SK-N-SH (cell line): ENCODE results near the gene REEP3. TPM values are rescaled to one million over a fixed set of nuclear protein-coding genes. Genes with fewer than 3 reads are reported as not detected.

Experiments
- CTCF ChIA-PET: fragments of 300-600, 350-600 bp; formaldehyde crosslinking; extraction: SDS; loops from one replicate; lab custom pipeline; 2021; lab: Yijun Ruan, JAX
- POLR2A ChIA-PET: fragments of 350-600 bp; sonication (Branson Sonifier 250); formaldehyde crosslinking; extraction: SDS; loops from one replicate; lab custom pipeline; 2020; ENCODE audit warnings: antibody characterized with exemption, inconsistent platforms; lab: Yijun Ruan, JAX
- DNase-seq: peaks from one replicate; pipeline ENCODE4 v3.0.0; 2012
- H2AFZ ChIP-seq: fragments of 200-600 bp; sonication (generic); 2 replicates; pipeline ENCODE4 v1.8.1; 2016; ENCODE audit warnings: antibody characterized with exemption, mild to moderate bottlenecking, low read depth
- H3F3A ChIP-seq: fragments of 200-600 bp; sonication (generic); replicated peaks from 2 replicates; pipeline ENCODE3; 2016; ENCODE audit warnings: antibody characterized with exemption, mild to moderate bottlenecking; ENCODE audit not compliant: insufficient read depth
- H3K27ac ChIP-seq, 2 experiments: fragments of 200-500 bp in 1 of 2; fragments of 200-600 bp in 1 of 2; sonication (Bioruptor generic) in 1 of 2; sonication (generic), shearing (Covaris generic) in 1 of 2; 2 replicates each; pipeline versions ENCODE4 v1.5.1 to v1.6.1; 2014 to 2016; ENCODE audit warnings: low read depth in 2 of 2, inconsistent platforms in 1 of 2, low read length in 1 of 2, mild to moderate bottlenecking in 1 of 2, mixed read lengths in 1 of 2
- H3K27me3 ChIP-seq: fragments of 200-600 bp; sonication (generic), shearing (Covaris generic); 2 replicates; pipeline ENCODE4 v1.6.1; 2016; ENCODE audit warnings: mixed run types; ENCODE audit not compliant: insufficient read depth
- H3K36me3 ChIP-seq, 2 experiments: fragments of 200-500 bp in 1 of 2; fragments of 200-600 bp in 1 of 2; sonication (Bioruptor generic) in 1 of 2; sonication (generic) in 1 of 2; replicated peaks in 1 of 2; 2 replicates each; pipeline versions ENCODE3 to v1.5.1; 2014 to 2016; ENCODE audit warnings: low read length in 1 of 2, mild to moderate bottlenecking in 1 of 2; ENCODE audit not compliant: insufficient read depth in 2 of 2, control insufficient read depth in 1 of 2
- H3K4me1 ChIP-seq, 2 experiments: fragments of 200-500 bp in 1 of 2; fragments of 200-600 bp in 1 of 2; sonication (Bioruptor generic) in 1 of 2; sonication (generic), shearing (Covaris generic) in 1 of 2; 2 replicates each; pipeline versions ENCODE4 v1.5.1 to v1.6.1; 2014 to 2016; ENCODE audit warnings: low read depth in 1 of 2, low read length in 1 of 2, mixed run types in 1 of 2; ENCODE audit not compliant: insufficient read depth in 2 of 2, control insufficient read depth in 1 of 2
- H3K4me2 ChIP-seq: fragments of 200-600 bp; sonication (generic), shearing (Covaris generic); 2 replicates; pipeline ENCODE4 v1.6.1; 2017; ENCODE audit warnings: mixed run types
- H3K4me3 ChIP-seq, 2 experiments: fragments of 200-500 bp in 1 of 2; fragments of 200-600 bp in 1 of 2; sonication (Bioruptor generic) in 1 of 2; sonication (generic), shearing (Covaris generic) in 1 of 2; 2 replicates each; pipeline versions ENCODE4 v1.5.1 to v1.8.1; 2014 to 2016; ENCODE audit warnings: low read depth in 2 of 2, inconsistent platforms in 1 of 2, low read length in 1 of 2, mild to moderate bottlenecking in 1 of 2, mixed read lengths in 1 of 2, moderate library complexity in 1 of 2
- H3K79me2 ChIP-seq: fragments of 200-600 bp; sonication (generic); 2 replicates; pipeline ENCODE4 v1.8.1; 2017; ENCODE audit warnings: mild to moderate bottlenecking; ENCODE audit not compliant: insufficient read depth
- H3K9ac ChIP-seq: fragments of 200-600 bp; sonication (generic); 2 replicates; pipeline ENCODE4 v1.6.1; 2017; ENCODE audit warnings: mixed run types
- H3K9me2 ChIP-seq: fragments of 200-600 bp; sonication (generic); 2 replicates; pipeline ENCODE4 v1.6.1; 2017; ENCODE audit warnings: mixed run types
- H3K9me3 ChIP-seq: fragments of 200-600 bp; sonication (generic); 2 replicates; pipeline ENCODE4 v1.6.1; 2017; ENCODE audit warnings: mixed run types, mild to moderate bottlenecking, moderate library complexity
- H4K20me1 ChIP-seq: fragments of 200-600 bp; sonication (generic); 2 replicates; pipeline ENCODE4 v1.6.1; 2017; ENCODE audit warnings: mild to moderate bottlenecking, mixed run types; ENCODE audit not compliant: insufficient read depth
- GATA2 ChIP-seq: sonication (generic); formaldehyde crosslinking; IDR thresholded peaks from 2 replicates; pipeline ENCODE4 v1.5.0; 2020; ENCODE audit warnings: mild to moderate bottlenecking, missing genetic modification reagents
- JUND ChIP-seq: IDR thresholded peaks from 2 replicates; pipeline ENCODE4 v1.4.0; 2012
- MEF2A ChIP-seq: IDR thresholded peaks from 2 replicates; pipeline ENCODE4 v1.4.0; 2012; ENCODE audit warnings: low read depth, borderline replicate concordance
- MXI1 ChIP-seq: IDR thresholded peaks from 2 replicates; pipeline ENCODE4 v1.6.1; 2012; ENCODE audit warnings: mild to moderate bottlenecking, low read depth, low read length, improper control_type of control experiment
- NRF1 ChIP-seq: IDR thresholded peaks from 2 replicates; pipeline ENCODE4 v1.6.1; 2012; ENCODE audit warnings: low read depth, mild to moderate bottlenecking, low read length
- POLR2AphosphoS5 ChIP-seq: IDR thresholded peaks from 2 replicates; pipeline ENCODE4 v1.6.1; 2012; ENCODE audit warnings: low read depth, low read length
- RCOR1 ChIP-seq: fragments of 150-350 bp; IDR thresholded peaks from 2 replicates; pipeline ENCODE4 v1.6.1; 2017; ENCODE audit warnings: antibody characterized with exemption, low read length
- SIN3A ChIP-seq: IDR thresholded peaks from 2 replicates; pipeline ENCODE4 v1.6.1; 2012; ENCODE audit warnings: low read depth, mild to moderate bottlenecking, low read length, moderate library complexity, borderline replicate concordance
- SMC3 ChIP-seq: IDR thresholded peaks from 2 replicates; pipeline ENCODE4 v1.6.1; 2012; ENCODE audit warnings: low read depth, low read length, improper control_type of control experiment
- TAF1 ChIP-seq: IDR thresholded peaks from 2 replicates; pipeline ENCODE4 v1.6.1; 2012; ENCODE audit warnings: low read depth, mild to moderate bottlenecking, low read length, moderate library complexity, borderline replicate concordance
- TEAD4 ChIP-seq: IDR thresholded peaks from 2 replicates; pipeline ENCODE4 v1.4.0; 2012; ENCODE audit warnings: mild to moderate bottlenecking, borderline replicate concordance; ENCODE audit not compliant: insufficient read depth
- YY1 ChIP-seq: IDR thresholded peaks from 2 replicates; pipeline ENCODE4 v1.4.0; 2012; ENCODE audit warnings: low read depth, mild to moderate bottlenecking
- polyA plus RNA-seq, 3 experiments: library from polyadenylated mRNA; depleted of rRNA; stranded (reverse); fragments of >200 nt; gene quantifications; 2 replicates each; pipeline ENCODE4 v1.2.3, GENCODE V29; 2012
- TF ChIP-seq, protein P1 (sequence below): IDR thresholded peaks from 2 replicates; pipeline ENCODE4 v1.4.0; 2012; ENCODE audit warnings: low read depth
- TF ChIP-seq, protein P2 (sequence below): IDR thresholded peaks from 2 replicates; pipeline ENCODE4 v1.6.1; 2012; ENCODE audit warnings: mild to moderate bottlenecking, low read depth, low read length, moderate library complexity
- TF ChIP-seq, protein P3 (sequence below): fragments of 200-600 bp; sonication (generic); IDR thresholded peaks from 2 replicates; pipeline ENCODE4 v1.6.1; 2017; ENCODE audit warnings: antibody characterized with exemption, mild to moderate bottlenecking, moderate library complexity

The REEP3 gene
- polyA plus RNA-seq, 1 of the 3 experiments (the other 2 are of a cell fraction), result 7.6 TPM

DNA sequence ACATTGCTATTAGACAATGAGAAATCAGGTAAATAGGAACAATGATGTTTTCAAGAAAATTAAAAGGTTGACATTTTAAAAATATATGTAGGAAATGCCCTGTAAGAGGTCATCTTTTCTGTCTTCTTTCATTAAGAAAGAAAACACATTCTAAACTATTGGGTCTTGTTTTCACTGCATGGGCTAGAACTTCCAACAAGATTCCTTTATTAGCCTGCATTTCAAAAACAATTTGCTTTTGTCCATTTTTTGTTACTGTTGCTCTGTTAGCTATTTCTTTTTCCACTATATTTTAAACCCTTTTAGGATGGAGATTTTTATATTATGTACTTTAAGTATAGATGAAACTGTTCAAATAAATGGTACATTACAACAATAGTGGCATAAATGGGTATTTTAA lies 9.2 kb downstream of the REEP3 start:
- POLR2A ChIA-PET, result no interaction called here
- Histone ChIP-seq H3K36me3 (peaks cover 0 to 7% of the 10 kb centered on the region in 2 experiments), H2AFZ (no peak overlapping the region), H3K4me2 (no peak overlapping the region), H3F3A (no peaks in the 10 kb centered on the region), H3K4me1 (peaks cover 0 to 2% of the 10 kb centered on the region in 2 experiments; a peak in 1 of 4 replicates), H3K4me3 (no peak overlapping the region), H3K27me3 (no peaks in the 10 kb centered on the region), H3K9ac (no peak overlapping the region), H3K9me3 (no peaks in the 10 kb centered on the region), H4K20me1 (no peaks in the 10 kb centered on the region; the same call in 1 of the 2 replicates), H3K27ac (no peak overlapping the region), H3K79me2 (peaks cover 88% of the 10 kb centered on the region), H3K9me2 (no peaks in the 10 kb centered on the region)
- DNase-seq, result no peak
- CTCF ChIA-PET, result interaction anchor here (1.3 to 2.1 kb wide), 3 partner anchors 8 to 190 kb away, joined by 3 to 7 read pairs (median 3); partner anchors contain the start of gene REEP3
- TF ChIP-seq MXI1, result no peak
- no peak for TF ChIP-seq JUND
- no peak for TF ChIP-seq MEF2A
- TF ChIP-seq SIN3A, result no peak
- TF ChIP-seq YY1, result no peak
- TF ChIP-seq SMC3, result no peak
- no peak for TF ChIP-seq TEAD4
- TF ChIP-seq RCOR1, result no peak
- no peak for TF ChIP-seq POLR2AphosphoS5
- TF ChIP-seq, protein P1, sequence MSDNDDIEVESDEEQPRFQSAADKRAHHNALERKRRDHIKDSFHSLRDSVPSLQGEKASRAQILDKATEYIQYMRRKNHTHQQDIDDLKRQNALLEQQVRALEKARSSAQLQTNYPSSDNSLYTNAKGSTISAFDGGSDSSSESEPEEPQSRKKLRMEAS, result no peak
- TF ChIP-seq GATA2, result no peak
- no peak for TF ChIP-seq NRF1
- TF ChIP-seq TAF1, result no peak
- TF ChIP-seq, protein P2, sequence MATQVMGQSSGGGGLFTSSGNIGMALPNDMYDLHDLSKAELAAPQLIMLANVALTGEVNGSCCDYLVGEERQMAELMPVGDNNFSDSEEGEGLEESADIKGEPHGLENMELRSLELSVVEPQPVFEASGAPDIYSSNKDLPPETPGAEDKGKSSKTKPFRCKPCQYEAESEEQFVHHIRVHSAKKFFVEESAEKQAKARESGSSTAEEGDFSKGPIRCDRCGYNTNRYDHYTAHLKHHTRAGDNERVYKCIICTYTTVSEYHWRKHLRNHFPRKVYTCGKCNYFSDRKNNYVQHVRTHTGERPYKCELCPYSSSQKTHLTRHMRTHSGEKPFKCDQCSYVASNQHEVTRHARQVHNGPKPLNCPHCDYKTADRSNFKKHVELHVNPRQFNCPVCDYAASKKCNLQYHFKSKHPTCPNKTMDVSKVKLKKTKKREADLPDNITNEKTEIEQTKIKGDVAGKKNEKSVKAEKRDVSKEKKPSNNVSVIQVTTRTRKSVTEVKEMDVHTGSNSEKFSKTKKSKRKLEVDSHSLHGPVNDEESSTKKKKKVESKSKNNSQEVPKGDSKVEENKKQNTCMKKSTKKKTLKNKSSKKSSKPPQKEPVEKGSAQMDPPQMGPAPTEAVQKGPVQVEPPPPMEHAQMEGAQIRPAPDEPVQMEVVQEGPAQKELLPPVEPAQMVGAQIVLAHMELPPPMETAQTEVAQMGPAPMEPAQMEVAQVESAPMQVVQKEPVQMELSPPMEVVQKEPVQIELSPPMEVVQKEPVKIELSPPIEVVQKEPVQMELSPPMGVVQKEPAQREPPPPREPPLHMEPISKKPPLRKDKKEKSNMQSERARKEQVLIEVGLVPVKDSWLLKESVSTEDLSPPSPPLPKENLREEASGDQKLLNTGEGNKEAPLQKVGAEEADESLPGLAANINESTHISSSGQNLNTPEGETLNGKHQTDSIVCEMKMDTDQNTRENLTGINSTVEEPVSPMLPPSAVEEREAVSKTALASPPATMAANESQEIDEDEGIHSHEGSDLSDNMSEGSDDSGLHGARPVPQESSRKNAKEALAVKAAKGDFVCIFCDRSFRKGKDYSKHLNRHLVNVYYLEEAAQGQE, result no peak
- TF ChIP-seq, protein P3, sequence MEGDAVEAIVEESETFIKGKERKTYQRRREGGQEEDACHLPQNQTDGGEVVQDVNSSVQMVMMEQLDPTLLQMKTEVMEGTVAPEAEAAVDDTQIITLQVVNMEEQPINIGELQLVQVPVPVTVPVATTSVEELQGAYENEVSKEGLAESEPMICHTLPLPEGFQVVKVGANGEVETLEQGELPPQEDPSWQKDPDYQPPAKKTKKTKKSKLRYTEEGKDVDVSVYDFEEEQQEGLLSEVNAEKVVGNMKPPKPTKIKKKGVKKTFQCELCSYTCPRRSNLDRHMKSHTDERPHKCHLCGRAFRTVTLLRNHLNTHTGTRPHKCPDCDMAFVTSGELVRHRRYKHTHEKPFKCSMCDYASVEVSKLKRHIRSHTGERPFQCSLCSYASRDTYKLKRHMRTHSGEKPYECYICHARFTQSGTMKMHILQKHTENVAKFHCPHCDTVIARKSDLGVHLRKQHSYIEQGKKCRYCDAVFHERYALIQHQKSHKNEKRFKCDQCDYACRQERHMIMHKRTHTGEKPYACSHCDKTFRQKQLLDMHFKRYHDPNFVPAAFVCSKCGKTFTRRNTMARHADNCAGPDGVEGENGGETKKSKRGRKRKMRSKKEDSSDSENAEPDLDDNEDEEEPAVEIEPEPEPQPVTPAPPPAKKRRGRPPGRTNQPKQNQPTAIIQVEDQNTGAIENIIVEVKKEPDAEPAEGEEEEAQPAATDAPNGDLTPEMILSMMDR, result no peak
